NB4 (cell line): ENCODE data around the gene GCNT4.

ENCODE experiments used
- DNase-seq: peaks from one replicate; pipeline ENCODE4 v3.0.0; 2010; ENCODE audit warnings: low read depth
- H3K4me3 ChIP-seq: one replicate; pipeline ENCODE4 v1.5.1; 2011; ENCODE audit warnings: mild to moderate bottlenecking, low read depth, low read length, moderate library complexity
- CTCF ChIP-seq: IDR thresholded peaks from one replicate; pipeline ENCODE4 v1.5.1; 2012; ENCODE audit warnings: low read depth, low read length
- MYC ChIP-seq: IDR thresholded peaks from 2 replicates; pipeline ENCODE4 v1.6.1; 2011; ENCODE audit warnings: low read depth, low read length
- POLR2A ChIP-seq: IDR thresholded peaks from 2 replicates; pipeline ENCODE4 v1.6.1; 2011; ENCODE audit warnings: mild to moderate bottlenecking; ENCODE audit not compliant: insufficient read length; ENCODE audit errors: extremely low read depth
- TF ChIP-seq, protein P1 (sequence below): IDR thresholded peaks from 2 replicates; pipeline ENCODE4 v1.6.1; 2011; ENCODE audit warnings: low read depth, low read length

GCNT4 gene

GRCh38 chr5:75078027-75078426, 25.7 kb upstream of the GCNT4 start:
- TF ChIP-seq, protein P1, sequence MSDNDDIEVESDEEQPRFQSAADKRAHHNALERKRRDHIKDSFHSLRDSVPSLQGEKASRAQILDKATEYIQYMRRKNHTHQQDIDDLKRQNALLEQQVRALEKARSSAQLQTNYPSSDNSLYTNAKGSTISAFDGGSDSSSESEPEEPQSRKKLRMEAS = no peak
- no peak for TF ChIP-seq MYC
- no peak for TF ChIP-seq CTCF
- TF ChIP-seq POLR2A = no peak
- no peak overlapping the region for H3K4me3 ChIP-seq
- no peak for DNase-seq

DNA sequence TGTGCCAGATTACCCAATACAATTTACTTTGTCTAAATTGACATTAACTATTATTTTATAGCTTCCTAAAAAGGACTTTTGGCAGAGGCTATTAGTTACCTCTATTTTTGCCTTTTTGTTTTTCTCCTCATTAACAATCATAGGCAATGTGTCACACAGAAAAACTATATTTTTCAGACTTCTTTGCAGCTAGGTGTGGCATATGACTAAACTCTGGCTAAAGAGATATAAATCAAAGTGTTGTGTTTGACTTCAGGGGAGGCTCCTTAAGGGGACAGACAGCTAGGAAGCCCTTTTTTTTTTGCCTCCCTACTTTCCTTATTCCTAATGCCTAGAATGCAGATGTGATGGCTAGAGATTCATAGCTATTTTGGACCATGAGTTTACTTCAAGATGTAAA, 19.7 kb upstream of the GCNT4 start:
- no peak overlapping the region for H3K4me3 ChIP-seq
- TF ChIP-seq, protein P1 = no peak
- TF ChIP-seq MYC = no peak
- no peak for DNase-seq

DNA sequence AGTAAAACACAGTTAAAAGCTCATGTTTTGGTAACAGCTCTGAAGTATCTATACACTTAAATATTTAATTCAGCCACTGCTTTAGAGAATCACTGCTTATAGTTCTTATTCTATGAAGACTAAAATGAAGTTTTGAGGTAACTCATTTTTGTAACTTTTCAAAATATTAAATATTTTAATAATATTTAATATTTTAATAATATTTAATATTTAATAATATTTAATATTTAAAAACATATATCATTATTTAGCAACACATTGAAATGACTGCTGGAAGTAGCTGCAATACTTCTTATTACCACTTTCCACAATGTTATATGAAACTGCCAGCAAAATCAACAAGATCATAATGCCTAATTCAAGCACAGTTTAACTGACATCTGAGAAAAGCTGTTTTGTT, 18.7 kb upstream of the GCNT4 start:
- no peak overlapping the region for H3K4me3 ChIP-seq
- no peak for DNase-seq
- TF ChIP-seq MYC = no peak
- TF ChIP-seq, protein P1 = no peak
- no peak for TF ChIP-seq POLR2A
- TF ChIP-seq CTCF = no peak

GRCh38 chr5:75067434-75067833, 15.1 kb upstream of the GCNT4 start:
- no peak overlapping the region for H3K4me3 ChIP-seq
- TF ChIP-seq POLR2A (no peak), CTCF (no peak), MYC (no peak)
- TF ChIP-seq, protein P1 = no peak

DNA sequence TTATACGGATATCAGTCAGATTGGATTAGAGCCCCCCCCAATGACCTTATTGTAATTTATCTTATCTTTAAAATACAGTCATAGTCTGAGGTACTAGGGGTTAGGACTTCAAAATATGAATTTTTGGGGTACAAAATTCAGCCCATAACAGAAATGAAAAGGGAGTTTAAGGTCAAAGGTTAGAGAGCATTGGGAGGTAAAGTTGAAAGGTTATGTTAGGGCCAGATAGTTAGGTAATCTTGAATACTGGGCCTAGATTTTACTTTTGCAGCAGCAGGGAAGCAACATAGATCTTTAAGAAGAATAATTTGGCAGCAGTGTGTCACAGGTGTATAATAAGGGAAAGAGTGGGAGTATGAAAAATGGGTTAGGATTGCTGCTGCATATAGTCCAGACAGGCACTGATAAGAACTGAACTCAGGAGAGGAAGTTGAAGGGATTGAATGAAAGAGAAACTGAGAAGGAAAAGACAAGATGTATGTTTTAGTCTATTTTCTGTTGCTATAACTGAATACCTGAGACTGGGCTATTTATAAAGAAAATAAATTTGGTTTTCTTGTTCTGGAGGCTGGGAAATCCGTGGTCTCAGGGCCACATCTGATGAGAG, 10.7 kb upstream of the GCNT4 start:
- no peak for TF ChIP-seq POLR2A
- TF ChIP-seq CTCF = no peak
- TF ChIP-seq MYC = no peak
- TF ChIP-seq, protein P1 = no peak
- no peak overlapping the region for H3K4me3 ChIP-seq
- DNase-seq = no peak

More at GRCh38 chr5:75067434-75067833, 15.1 kb upstream of the GCNT4 start:
- no peak for DNase-seq

GRCh38 chr5:75059912-75060545, 7.7 kb upstream of the GCNT4 start:
- no peak overlapping the region for H3K4me3 ChIP-seq
- TF ChIP-seq, protein P1 = no peak
- no peak for TF ChIP-seq MYC
- DNase-seq = no peak
